LNCaP clone FGC (cell line): ENCODE results near the gene SLC26A6.

ENCODE experiments used
- DNase-seq: peaks from one replicate; pipeline ENCODE4 v3.0.0-alpha.2; 2011; ENCODE audit warnings: low read depth
- H3K4me3 ChIP-seq: 2 replicates; pipeline ENCODE4 v1.5.1; 2011; ENCODE audit warnings: mild to moderate bottlenecking, low read depth, low read length, control low read depth
- CTCF ChIP-seq: IDR thresholded peaks from 2 replicates; pipeline ENCODE4 v1.5.1; 2012; ENCODE audit warnings: mild to moderate bottlenecking; ENCODE audit not compliant: control insufficient read depth, insufficient read depth; ENCODE audit errors: extremely low read depth

SLC26A6 gene

GRCh38 chr3:48660800-48661400 is 25.6 kb upstream of the SLC26A6 start:
- TF ChIP-seq CTCF: no peak
- no peak overlapping the region for H3K4me3 ChIP-seq
- no peak for DNase-seq

GRCh38 chr3:48656841-48657281 is 21.6 kb upstream of the SLC26A6 start:
- no peak for DNase-seq
- no peak overlapping the region for H3K4me3 ChIP-seq
- no peak for TF ChIP-seq CTCF

GRCh38 chr3:48656061-48656840 is 21.0 kb upstream of the SLC26A6 start:
- H3K4me3 ChIP-seq: no peak overlapping the region
- DNase-seq: no peak
- TF ChIP-seq CTCF: peak; percentile 53; the same call in 1 of the 2 replicates

DNA sequence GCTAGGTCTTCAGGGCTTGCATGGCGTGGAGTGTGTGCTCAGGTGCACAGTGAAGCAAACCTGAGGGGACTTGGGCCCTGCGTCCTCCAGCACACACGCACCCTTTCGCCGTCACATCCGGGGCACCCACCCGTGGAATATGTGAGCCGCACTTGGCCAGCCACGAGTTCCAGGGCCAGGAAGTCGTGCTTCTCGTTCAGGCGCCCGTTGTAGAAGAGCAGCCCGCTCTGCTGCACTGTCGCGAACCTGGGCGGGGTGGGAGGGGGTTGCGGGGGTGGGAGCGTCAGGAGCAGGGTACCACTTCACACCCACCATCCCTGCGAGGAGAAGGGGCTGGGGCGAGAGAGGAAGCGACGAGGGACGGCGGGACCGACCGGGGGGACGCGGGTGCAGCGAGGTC is 20.3 kb upstream of the SLC26A6 start:
- DNase-seq: no peak
- no peak for TF ChIP-seq CTCF
- H3K4me3 ChIP-seq: no peak overlapping the region

DNA sequence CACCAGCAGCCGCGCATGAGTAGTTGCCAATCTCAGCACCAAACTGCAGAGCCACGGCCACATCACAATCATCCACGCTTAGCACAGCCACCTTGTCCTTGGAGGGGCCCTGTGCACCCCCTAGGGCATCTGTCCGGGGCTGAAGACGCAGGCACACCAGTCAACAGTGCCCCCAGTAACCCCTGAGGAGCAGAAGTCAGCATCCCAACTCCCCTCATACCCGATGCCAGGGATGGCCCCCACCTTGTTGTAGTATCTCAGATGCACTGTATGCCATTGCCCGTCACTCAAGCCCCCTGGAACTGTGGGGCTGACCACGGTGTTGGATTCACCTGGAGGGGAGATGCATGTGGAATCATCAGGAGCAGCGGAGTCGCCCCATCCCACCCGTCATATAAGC is 19.8 kb upstream of the SLC26A6 start:
- no peak for DNase-seq
- no peak for TF ChIP-seq CTCF

GRCh38 chr3:48652923-48653715 is 17.9 kb upstream of the SLC26A6 start:
- no peak overlapping the region for H3K4me3 ChIP-seq
- no peak for TF ChIP-seq CTCF
- no peak for DNase-seq

More for the DNA sequence above, 19.8 kb upstream of the SLC26A6 start:
- H3K4me3 ChIP-seq: no peak overlapping the region
